PC-9 (cell line): ENCODE data around the gene EPHB1. TPM values are rescaled to one million over a fixed set of nuclear protein-coding genes. Genes with fewer than 3 reads are reported as not detected.

Experiments used
- BruUV-seq: library from RNA; stranded (reverse); fragments of 400-500 nt; replicated peaks from 2 replicates; lab custom pipeline; 2021; lab: Mats Ljungman, UMichigan
- CTCF ChIA-PET: fragments of 300-600 bp; sonication (Branson Sonifier 250); formaldehyde crosslinking; loops from one replicate; lab custom pipeline; 2022; ENCODE audit warnings: antibody characterized with exemption; lab: Charles Lee
- POLR2A ChIA-PET: fragments of 300-600 bp; sonication (Branson Sonifier 250); formaldehyde crosslinking; loops from one replicate; lab custom pipeline; 2022; ENCODE audit warnings: antibody characterized with exemption; ENCODE audit not compliant: unreplicated experiment; lab: Charles Lee
- DNase-seq, 2 experiments: peaks; one replicate each; pipeline versions ENCODE4 v3.0.0 to v3.0.0-alpha.2; 2015 to 2022; ENCODE audit warnings: mixed read lengths in 1 of 2
- H2AFZ ChIP-seq: fragments of 200-600 bp; sonication (generic); 2 replicates; pipeline ENCODE4 v1.8.1; 2017; ENCODE audit warnings: antibody characterized with exemption
- H3F3A ChIP-seq: fragments of 200-600 bp; sonication (generic); 2 replicates; pipeline ENCODE4 v1.8.1; 2017; ENCODE audit warnings: antibody characterized with exemption, mild to moderate bottlenecking, low read depth; ENCODE audit not compliant: insufficient read depth
- H3K27ac ChIP-seq: fragments of 200-600 bp; sonication (generic); 2 replicates; pipeline ENCODE4 v1.6.1; 2016; ENCODE audit warnings: mixed run types
- H3K27me3 ChIP-seq: fragments of 200-600 bp; sonication (generic); 2 replicates; pipeline ENCODE4 v1.6.1; 2016; ENCODE audit warnings: low read depth, mixed run types; ENCODE audit not compliant: insufficient read depth
- H3K36me3 ChIP-seq: fragments of 200-600 bp; sonication (generic); 2 replicates; pipeline ENCODE4 v1.6.1; 2016; ENCODE audit warnings: low read depth, mixed run types
- H3K4me1 ChIP-seq: fragments of 200-600 bp; sonication (generic); replicated peaks from 2 replicates; pipeline ENCODE4 v1.6.1; 2016; ENCODE audit warnings: mixed run types; ENCODE audit not compliant: insufficient read depth
- H3K4me2 ChIP-seq: fragments of 200-600 bp; sonication (generic); 2 replicates; pipeline ENCODE4 v1.6.1; 2017; ENCODE audit warnings: mixed run types
- H3K4me3 ChIP-seq: fragments of 200-600 bp; sonication (generic); 2 replicates; pipeline ENCODE4 v1.6.1; 2016; ENCODE audit warnings: mixed run types
- H3K79me2 ChIP-seq: fragments of 200-600 bp; sonication (generic); 2 replicates; pipeline ENCODE4 v1.6.1; 2017; ENCODE audit warnings: low read depth, mixed run types
- H3K9me2 ChIP-seq: fragments of 200-600 bp; sonication (generic); 2 replicates; pipeline ENCODE4 v1.8.1; 2017; ENCODE audit warnings: mild to moderate bottlenecking; ENCODE audit not compliant: insufficient read depth
- H3K9me3 ChIP-seq: fragments of 200-600 bp; sonication (generic); 2 replicates; pipeline ENCODE4 v1.8.1; 2016; ENCODE audit warnings: low read depth; ENCODE audit not compliant: insufficient read depth
- H4K20me1 ChIP-seq: fragments of 200-600 bp; sonication (generic); 2 replicates; pipeline ENCODE4 v1.8.1; 2017; ENCODE audit not compliant: insufficient read depth
- CTCF ChIP-seq: fragments of 200-600 bp; sonication (generic); conservative IDR thresholded peaks from 2 replicates; pipeline ENCODE4 v1.6.1; 2017; ENCODE audit warnings: mixed run types, antibody characterized with exemption, mild to moderate bottlenecking, moderate library complexity
- EZH2 ChIP-seq: fragments of 200-600 bp; sonication (generic); IDR thresholded peaks from 2 replicates; pipeline ENCODE4 v1.8.0; 2017; ENCODE audit warnings: antibody characterized with exemption, low read depth
- intact Hi-C: fragments of 100-400 bp; cut with micrococcal nuclease; formaldehyde crosslinking; loops from one replicate; pipeline ENCODE4 v1.10.0; 2022; ENCODE audit not compliant: unreplicated experiment
- total RNA-seq: library from RNA; stranded (reverse); gene quantifications from 2 replicates; pipeline ENCODE4 v1.2.3, GENCODE V29; 2021

Gene EPHB1
- total RNA-seq, 1 experiment from 2014 or later: 0.15 TPM

- Histone ChIP-seq H3K36me3 (no peaks in the 10 kb centered on the region), H3F3A (no peaks in the 10 kb centered on the region), H3K4me1 (no peaks in the 10 kb centered on the region), H3K9me2 (no peaks in the 10 kb centered on the region), H3K9me3 (no peaks in the 10 kb centered on the region), H3K27me3 (peaks cover 50% of the 10 kb centered on the region), H4K20me1 (no peaks in the 10 kb centered on the region), H3K27ac (no peak overlapping the region), H3K4me2 (no peak overlapping the region), H2AFZ (no peak overlapping the region), H3K4me3 (no peak overlapping the region), H3K79me2 (no peaks in the 10 kb centered on the region)
- ChIA-PET CTCF (no interaction called here), POLR2A (no interaction called here)
- intact Hi-C loops: loop anchor here (10.0 kb wide), 1 partner anchor 153 kb away; no protein-coding TSS in a partner anchor
- no TSS peak for BruUV-seq
- no peak for DNase-seq
- TF ChIP-seq EZH2 (no peak), CTCF (no peak)
These were observed 37.5 kb upstream of the EPHB1 start for GRCh38 chr3:134757549-134758069.

- TF ChIP-seq CTCF: no peak
- no peak for TF ChIP-seq EZH2
- no peak overlapping the region for H3K27ac ChIP-seq
- CTCF ChIA-PET: no interaction called here
- no peaks in the 10 kb centered on the region for H3K36me3 ChIP-seq
- no peak overlapping the region for H2AFZ ChIP-seq
- H3K4me1 ChIP-seq: no peaks in the 10 kb centered on the region
- no peaks in the 10 kb centered on the region for H3K9me3 ChIP-seq
- H3K9me2 ChIP-seq: no peaks in the 10 kb centered on the region
- no TSS peak for BruUV-seq
- H3K4me2 ChIP-seq: no peak overlapping the region
- POLR2A ChIA-PET: no interaction called here
- no peaks in the 10 kb centered on the region for H3K79me2 ChIP-seq
- H3K27me3 ChIP-seq: peaks cover 48% of the 10 kb centered on the region
- no peak for DNase-seq
- no peaks in the 10 kb centered on the region for H4K20me1 ChIP-seq
- no peak overlapping the region for H3K4me3 ChIP-seq
- intact Hi-C loops: no loop called here
- H3F3A ChIP-seq: no peaks in the 10 kb centered on the region
These were observed 33.8 kb upstream of the EPHB1 start for GRCh38 chr3:134761213-134761612.

GRCh38 chr3:134762016-134762415 is 33.0 kb upstream of the EPHB1 start:
- no peaks in the 10 kb centered on the region for H4K20me1 ChIP-seq
- POLR2A ChIA-PET: no interaction called here
- no peaks in the 10 kb centered on the region for H3K9me2 ChIP-seq
- CTCF ChIA-PET: no interaction called here
- BruUV-seq: no TSS peak
- no peaks in the 10 kb centered on the region for H3K9me3 ChIP-seq
- peaks cover 45% of the 10 kb centered on the region for H3K27me3 ChIP-seq
- H3K36me3 ChIP-seq: no peaks in the 10 kb centered on the region
- H3K4me1 ChIP-seq: no peaks in the 10 kb centered on the region
- H3K4me2 ChIP-seq: no peak overlapping the region
- intact Hi-C loops: no loop called here
- H3K79me2 ChIP-seq: no peaks in the 10 kb centered on the region
- H3K4me3 ChIP-seq: no peak overlapping the region
- DNase-seq: no peak
- H3F3A ChIP-seq: no peaks in the 10 kb centered on the region
- H2AFZ ChIP-seq: no peak overlapping the region
- TF ChIP-seq EZH2: no peak
- no peak for TF ChIP-seq CTCF
- H3K27ac ChIP-seq: no peak overlapping the region
